ENCODE measurements around the gene OR6N2.

OR6N2 gene

GRCh38 chr1:158781104-158781503 is at the start of gene OR6N2:
Gene OR6N2, minus strand, starts transcription at chr1:158781204. Its CDS starts 3,569 bp downstream, at chr1:158777635.
- in situ Hi-C loops (cut with MboI; ENCODE audit: low pct_unique_long_range_greater_than_20kb, low sequenced_read_pairs) = loop anchor here (25.0 kb wide), 1 partner anchor 206 kb away; no protein-coding TSS in a partner anchor
- DNase-seq = no peak

GRCh38 chr1:158830074-158830677 is 49.2 kb upstream of the OR6N2 start:
- DNase-seq = no peak
- in situ Hi-C loops (cut with MboI; ENCODE audit: low pct_unique_long_range_greater_than_20kb, low sequenced_read_pairs) = no loop called here

- no peak for DNase-seq
- in situ Hi-C loops (cut with MboI; ENCODE audit: low pct_unique_long_range_greater_than_20kb, low sequenced_read_pairs) = no loop called here
These were observed 40.7 kb upstream of the OR6N2 start for GRCh38 chr1:158821723-158822122.

- peak; percentile 64 for DNase-seq
- in situ Hi-C loops (cut with MboI; ENCODE audit: low pct_unique_long_range_greater_than_20kb, low sequenced_read_pairs) = no loop called here
These were observed 38.7 kb upstream of the OR6N2 start for GRCh38 chr1:158819461-158820443.

GRCh38 chr1:158818975-158819431 is 38.0 kb upstream of the OR6N2 start:
- in situ Hi-C loops (cut with MboI; ENCODE audit: low pct_unique_long_range_greater_than_20kb, low sequenced_read_pairs) = no loop called here
- no peak for DNase-seq

GRCh38 chr1:158818560-158818959 is 37.6 kb upstream of the OR6N2 start:
- DNase-seq = peak; percentile 75

GRCh38 chr1:158814970-158815369 is 34.0 kb upstream of the OR6N2 start:
- no peak for DNase-seq
- in situ Hi-C loops (cut with MboI; ENCODE audit: low pct_unique_long_range_greater_than_20kb, low sequenced_read_pairs) = no loop called here

More at GRCh38 chr1:158818560-158818959, 37.6 kb upstream of the OR6N2 start:
- in situ Hi-C loops (cut with MboI; ENCODE audit: low pct_unique_long_range_greater_than_20kb, low sequenced_read_pairs) = no loop called here

GRCh38 chr1:158813164-158813563 is 32.2 kb upstream of the OR6N2 start:
- in situ Hi-C loops (cut with MboI; ENCODE audit: low pct_unique_long_range_greater_than_20kb, low sequenced_read_pairs) = no loop called here
- DNase-seq = peak; percentile 19

- DNase-seq = no peak
- in situ Hi-C loops (cut with MboI; ENCODE audit: low pct_unique_long_range_greater_than_20kb, low sequenced_read_pairs) = no loop called here
These were observed 31.3 kb upstream of the OR6N2 start for GRCh38 chr1:158812336-158812735.

- DNase-seq = no peak
These were observed 29.3 kb upstream of the OR6N2 start for GRCh38 chr1:158810311-158810710.

GRCh38 chr1:158809862-158810261 is 28.9 kb upstream of the OR6N2 start:
- peak; percentile 38 for DNase-seq
- in situ Hi-C loops (cut with MboI; ENCODE audit: low pct_unique_long_range_greater_than_20kb, low sequenced_read_pairs) = no loop called here

More at GRCh38 chr1:158810311-158810710, 29.3 kb upstream of the OR6N2 start:
- in situ Hi-C loops (cut with MboI; ENCODE audit: low pct_unique_long_range_greater_than_20kb, low sequenced_read_pairs) = no loop called here

- no peak for DNase-seq
- in situ Hi-C loops (cut with MboI; ENCODE audit: low pct_unique_long_range_greater_than_20kb, low sequenced_read_pairs) = no loop called here
These were observed 28.3 kb upstream of the OR6N2 start for GRCh38 chr1:158809256-158809655.

GRCh38 chr1:158806916-158807536 is 26.0 kb upstream of the OR6N2 start:
- DNase-seq = no peak
- in situ Hi-C loops (cut with MboI; ENCODE audit: low pct_unique_long_range_greater_than_20kb, low sequenced_read_pairs) = no loop called here

- in situ Hi-C loops (cut with MboI; ENCODE audit: low pct_unique_long_range_greater_than_20kb, low sequenced_read_pairs) = no loop called here
- DNase-seq = no peak
These were observed 22.7 kb upstream of the OR6N2 start for GRCh38 chr1:158803678-158804077.

- no peak for DNase-seq
- in situ Hi-C loops (cut with MboI; ENCODE audit: low pct_unique_long_range_greater_than_20kb, low sequenced_read_pairs) = no loop called here
These were observed 20.4 kb upstream of the OR6N2 start for GRCh38 chr1:158801396-158801795.

- DNase-seq = no peak
- in situ Hi-C loops (cut with MboI; ENCODE audit: low pct_unique_long_range_greater_than_20kb, low sequenced_read_pairs) = no loop called here
These were observed 19.5 kb upstream of the OR6N2 start for GRCh38 chr1:158800526-158800925.

- in situ Hi-C loops (cut with MboI; ENCODE audit: low pct_unique_long_range_greater_than_20kb, low sequenced_read_pairs) = loop anchor here (25.0 kb wide), 1 partner anchor 188 kb away; no protein-coding TSS in a partner anchor
- DNase-seq = no peak
These were observed 18.7 kb upstream of the OR6N2 start for GRCh38 chr1:158799689-158800088.

GRCh38 chr1:158798531-158798930 is 17.5 kb upstream of the OR6N2 start:
- in situ Hi-C loops (cut with MboI; ENCODE audit: low pct_unique_long_range_greater_than_20kb, low sequenced_read_pairs) = loop anchor here (25.0 kb wide), 1 partner anchor 189 kb away; no protein-coding TSS in a partner anchor
- DNase-seq = no peak

- in situ Hi-C loops (cut with MboI; ENCODE audit: low pct_unique_long_range_greater_than_20kb, low sequenced_read_pairs) = loop anchor here (25.0 kb wide), 1 partner anchor 193 kb away; no protein-coding TSS in a partner anchor
- no peak for DNase-seq
These were observed 13.2 kb upstream of the OR6N2 start for GRCh38 chr1:158794247-158794646.
